ENCODE measurements around the gene RARRES2.
"Not testable (repeated sequence)": the region's sequence is repeated elsewhere in the genome, so short reads cannot be mapped to it uniquely, and the experiment has no call there.

RARRES2 gene

DNA sequence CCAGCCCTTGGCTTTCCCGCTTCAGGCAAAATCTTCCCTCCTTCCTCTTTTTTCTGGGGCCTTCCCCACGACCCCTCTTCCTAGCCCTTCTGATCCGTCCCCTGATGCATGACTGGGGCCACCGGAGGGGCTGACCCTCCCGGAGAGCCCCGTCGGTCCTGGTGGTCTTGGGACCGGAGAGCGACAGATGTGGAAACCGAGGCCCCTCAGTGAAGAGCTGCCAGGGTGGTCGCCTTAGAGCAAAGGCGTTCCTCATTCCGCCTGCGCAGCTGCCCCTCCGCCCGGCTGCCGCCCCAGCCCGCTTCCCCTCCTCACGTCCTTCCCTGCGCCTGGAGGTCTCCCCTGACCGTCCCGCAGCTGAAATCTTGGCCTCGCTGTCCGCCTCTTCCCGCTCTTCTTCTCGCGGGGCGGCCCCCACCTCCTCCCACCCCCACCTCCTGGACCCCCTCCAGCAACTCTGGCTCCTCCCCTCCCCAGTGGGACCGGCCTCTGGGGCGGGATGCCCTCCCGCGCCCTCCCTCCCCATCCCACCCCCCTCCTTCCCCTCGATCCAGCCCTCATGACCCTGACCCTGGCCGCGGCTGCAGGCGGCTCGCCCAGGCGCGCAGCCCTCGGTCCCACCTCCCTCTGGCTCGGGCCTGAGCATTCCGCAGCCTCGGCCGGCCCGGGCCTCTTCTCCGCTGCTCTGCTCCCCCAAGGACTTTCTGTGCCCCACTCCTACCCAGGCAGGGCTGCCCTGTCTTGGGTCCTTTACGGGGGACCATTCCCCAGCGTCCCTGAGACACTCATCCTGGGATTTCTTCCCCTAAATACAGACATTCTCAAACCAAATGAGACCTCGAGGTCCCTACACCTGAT is at the start of gene RARRES2:
Gene RARRES2, minus strand, starts transcription at position 367 of the 858 bp plus-strand sequence. CDS start 1,020 bp downstream, outside the sequence.
- H3K4me3 Mint-ChIP-seq: peak within 1 kb of the TSS; percentile 35 to 74
- DNase-seq: no peak
- ATAC-seq: no peak
- H3K4me1 Mint-ChIP-seq: peaks cover 33% of the 10 kb centered on the region
- peaks cover 53% of the 10 kb centered on the region for H3K27me3 Mint-ChIP-seq
- peak within 1 kb of the TSS in 1 of 2 donors; percentile 48 for H3K27ac Mint-ChIP-seq
- peaks cover 0 to 8% of the 10 kb centered on the region in 2 donors for H3K9me3 Mint-ChIP-seq

GRCh38 chr7:150390205-150390604 is 48.8 kb upstream of the RARRES2 start:
- Mint-ChIP-seq H3K27ac (peak overlapping the region in 1 of 2 donors; percentile 74), H3K9me3 (no peaks in the 10 kb centered on the region), H3K4me3 (no peak overlapping the region), H3K4me1 (peaks cover 8% of the 10 kb centered on the region), H3K27me3 (no peaks in the 10 kb centered on the region)
- DNase-seq: no peak
- no peak for ATAC-seq

DNA sequence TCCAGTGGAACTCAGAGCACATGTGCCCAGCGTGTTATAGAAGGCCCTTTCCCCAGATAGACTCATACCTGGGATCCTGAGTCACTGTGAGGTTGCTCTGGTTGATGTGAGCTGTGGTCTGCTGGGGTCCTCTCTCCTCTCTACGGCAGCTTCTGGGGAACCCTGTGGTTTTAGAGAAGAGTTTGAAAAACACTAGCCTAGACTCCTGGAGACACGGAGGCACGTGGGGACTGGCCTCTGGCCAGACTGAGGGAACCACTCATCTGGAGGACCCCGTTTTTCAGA is 48.0 kb upstream of the RARRES2 start:
- no peak overlapping the region for H3K27ac Mint-ChIP-seq
- H3K4me1 Mint-ChIP-seq: peaks cover 8% of the 10 kb centered on the region
- no peak overlapping the region for H3K4me3 Mint-ChIP-seq
- DNase-seq (no peak), ATAC-seq (peak; percentile 45)
- H3K27me3 Mint-ChIP-seq: no peaks in the 10 kb centered on the region
- H3K9me3 Mint-ChIP-seq: no peaks in the 10 kb centered on the region

- DNase-seq (no peak), ATAC-seq (peak; percentile 43)
- Mint-ChIP-seq H3K27ac (no peak overlapping the region), H3K27me3 (no peaks in the 10 kb centered on the region), H3K9me3 (no peaks in the 10 kb centered on the region), H3K4me1 (peaks cover 13% of the 10 kb centered on the region), H3K4me3 (no peak overlapping the region)
Measured at GRCh38 chr7:150388709-150389531, 47.5 kb upstream of the RARRES2 start.

- no peak overlapping the region for H3K27ac Mint-ChIP-seq
- no peaks in the 10 kb centered on the region for H3K9me3 Mint-ChIP-seq
- ATAC-seq (no peak), DNase-seq (no peak)
- no peaks in the 10 kb centered on the region for H3K27me3 Mint-ChIP-seq
- H3K4me3 Mint-ChIP-seq: no peak overlapping the region
- peaks cover 19% of the 10 kb centered on the region for H3K4me1 Mint-ChIP-seq
Measured at GRCh38 chr7:150388306-150388705, 46.9 kb upstream of the RARRES2 start.

DNA sequence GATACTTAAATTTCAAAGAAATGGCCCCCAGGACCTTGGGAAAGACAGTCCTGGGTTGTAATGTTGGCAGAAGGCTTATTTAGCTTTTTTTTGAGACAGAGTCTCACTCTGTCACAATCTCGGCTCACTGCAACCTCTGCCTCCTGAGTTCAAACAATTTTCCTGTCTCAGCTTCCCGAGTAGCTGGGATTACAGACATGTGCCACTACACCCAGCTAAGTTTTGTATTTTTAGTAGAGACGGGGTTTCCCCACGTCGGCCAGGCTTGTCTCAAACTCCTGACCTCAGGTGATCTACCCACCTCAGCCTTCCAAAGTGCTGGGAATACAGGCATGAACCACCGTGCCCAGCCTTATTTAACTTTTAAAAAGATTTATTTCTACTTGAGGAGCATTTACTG is 44.5 kb upstream of the RARRES2 start:
- H3K4me1 Mint-ChIP-seq: peaks cover 34% of the 10 kb centered on the region
- not testable (repeated sequence) for H3K9me3 Mint-ChIP-seq, DNase-seq, H3K27ac Mint-ChIP-seq, H3K4me3 Mint-ChIP-seq, ATAC-seq, H3K27me3 Mint-ChIP-seq

DNA sequence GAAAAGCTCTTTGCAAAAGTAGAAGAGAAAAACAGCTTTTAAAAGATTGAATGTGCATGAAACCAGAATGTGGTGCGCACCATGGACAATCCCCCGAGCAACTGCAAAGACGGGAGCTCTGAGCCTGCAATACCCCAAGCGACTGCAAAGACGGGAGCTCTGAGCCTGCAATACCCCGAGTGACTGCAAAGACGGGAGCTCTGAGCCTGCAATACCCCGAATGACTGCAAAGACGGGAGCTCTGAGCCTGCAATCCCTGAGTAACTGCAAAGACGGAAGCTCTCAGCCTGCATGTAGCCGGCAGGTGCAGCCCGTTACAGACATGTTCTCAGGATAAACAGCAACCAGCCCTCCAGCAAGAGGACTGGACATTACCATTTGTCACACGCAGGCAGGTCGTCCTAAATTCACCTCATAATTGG is 43.9 kb upstream of the RARRES2 start:
- ATAC-seq (no peak), DNase-seq (no peak)
- no peak overlapping the region for H3K4me3 Mint-ChIP-seq
- H3K27ac Mint-ChIP-seq: no peak overlapping the region
- peaks cover 39% of the 10 kb centered on the region for H3K4me1 Mint-ChIP-seq
- no peaks in the 10 kb centered on the region for H3K27me3 Mint-ChIP-seq
- H3K9me3 Mint-ChIP-seq: no peaks in the 10 kb centered on the region

DNA sequence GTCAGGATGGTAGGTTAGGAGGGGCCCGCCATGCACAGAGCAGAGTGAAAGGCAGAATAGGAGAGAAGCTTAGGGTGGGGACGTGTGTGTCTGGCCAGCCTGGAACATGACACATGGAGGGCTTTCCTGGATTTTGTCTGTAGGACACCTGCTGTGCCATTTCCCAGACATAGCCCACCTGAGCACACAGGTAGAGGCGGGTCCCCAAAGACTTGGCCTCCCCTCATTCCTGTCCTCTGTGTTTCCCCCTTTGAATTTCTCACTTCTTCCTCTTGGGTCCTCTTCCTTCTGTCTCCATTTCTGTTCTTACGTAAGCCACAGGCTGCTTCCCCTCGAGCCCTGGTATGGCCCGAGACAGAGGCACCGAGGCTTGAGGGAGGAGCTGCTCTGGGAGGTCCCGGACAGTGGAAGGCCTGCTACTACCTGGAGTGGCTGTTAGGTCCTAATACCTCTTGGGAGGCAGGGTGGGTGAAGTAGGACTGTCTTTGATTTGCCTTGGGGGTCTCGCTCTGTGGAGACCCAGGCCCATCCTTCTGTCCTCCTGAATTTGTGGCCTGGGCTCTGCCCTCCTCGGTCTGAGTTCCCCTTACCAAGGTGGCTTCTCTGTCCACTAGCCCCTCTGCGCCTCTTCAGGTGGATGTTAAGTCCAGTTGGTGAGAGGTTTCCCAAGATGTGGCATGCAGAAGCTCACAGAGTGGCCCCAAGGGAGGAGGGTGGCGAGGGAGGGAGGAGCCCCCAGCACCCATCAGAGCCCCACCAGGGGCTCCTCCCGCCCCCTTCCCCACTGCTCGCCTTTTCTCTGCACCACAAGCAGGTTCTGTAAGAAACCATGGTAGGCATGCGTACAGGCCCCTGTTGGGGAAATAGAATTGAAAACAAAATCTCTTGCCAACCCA is 43.2 kb upstream of the RARRES2 start:
- no peak for ATAC-seq
- Mint-ChIP-seq H3K4me3 (no peak overlapping the region), H3K27me3 (no peaks in the 10 kb centered on the region), H3K4me1 (peaks cover 45% of the 10 kb centered on the region), H3K9me3 (no peaks in the 10 kb centered on the region), H3K27ac (no peak overlapping the region)
- DNase-seq: no peak

GRCh38 chr7:150383710-150384397 is 42.4 kb upstream of the RARRES2 start:
- no peak overlapping the region for H3K4me3 Mint-ChIP-seq

DNA sequence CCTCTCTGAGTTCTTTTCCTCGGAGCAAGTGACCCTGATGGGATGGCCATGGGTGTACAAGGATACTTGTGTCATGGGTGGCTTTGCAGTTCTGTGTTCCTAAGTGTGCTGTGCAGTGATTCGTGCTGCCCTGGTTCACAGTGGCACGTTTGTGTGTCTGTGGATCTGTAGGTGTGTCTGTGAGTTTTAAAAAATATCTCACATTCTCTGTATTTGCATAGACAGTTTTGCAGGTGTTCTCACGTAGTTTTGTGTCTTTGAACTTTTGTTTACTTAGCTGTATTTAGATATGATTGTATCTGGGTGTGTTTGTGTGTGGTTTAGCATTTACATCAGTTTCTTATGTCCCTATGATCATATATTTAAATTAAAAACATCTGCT is 41.4 kb upstream of the RARRES2 start:
- DNase-seq: no peak
- Mint-ChIP-seq H3K9me3 (no peaks in the 10 kb centered on the region), H3K27ac (no peak overlapping the region), H3K27me3 (no peaks in the 10 kb centered on the region), H3K4me1 (peaks cover 50% of the 10 kb centered on the region), H3K4me3 (no peak overlapping the region)
- ATAC-seq: no peak

More at GRCh38 chr7:150383710-150384397, 42.4 kb upstream of the RARRES2 start:
- ATAC-seq (no peak), DNase-seq (no peak)
- peaks cover 44% of the 10 kb centered on the region for H3K4me1 Mint-ChIP-seq
- H3K9me3 Mint-ChIP-seq: no peaks in the 10 kb centered on the region
- no peaks in the 10 kb centered on the region for H3K27me3 Mint-ChIP-seq
- H3K27ac Mint-ChIP-seq: no peak overlapping the region

DNA sequence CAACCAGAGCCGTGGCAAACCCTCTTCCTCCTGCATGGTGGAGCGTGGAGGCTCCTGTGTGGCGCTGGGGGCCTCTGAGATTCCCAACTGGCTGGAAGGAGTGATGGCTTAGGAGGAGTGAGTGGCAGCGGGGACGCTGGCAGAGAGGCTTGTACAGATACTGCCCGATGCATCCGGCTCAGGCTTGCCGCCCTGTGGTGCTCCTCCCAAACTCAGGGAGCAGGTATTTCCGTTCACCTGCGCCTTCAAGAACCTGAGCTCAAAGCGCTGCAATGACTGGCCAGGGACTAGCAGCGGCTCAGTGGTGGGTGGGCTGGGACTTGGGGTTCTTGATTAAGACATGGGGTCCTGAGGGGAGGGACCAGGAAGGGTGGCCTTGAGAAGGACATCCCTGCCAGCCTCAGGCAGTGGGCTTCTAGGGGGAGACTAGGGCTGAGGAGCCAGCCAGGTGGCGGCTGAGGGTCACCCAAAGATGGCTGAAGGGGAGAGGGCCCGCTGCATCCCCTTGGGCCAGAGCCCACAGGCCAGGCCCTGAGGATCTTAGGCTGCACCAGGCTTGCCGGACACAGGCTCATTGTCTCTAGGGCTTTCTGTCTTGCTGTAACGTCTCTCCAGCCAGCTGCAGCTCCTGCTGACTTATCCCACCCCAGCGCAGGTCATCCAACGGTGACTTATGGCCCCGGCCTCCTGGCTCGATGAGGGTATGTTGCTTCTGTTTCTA is 40.9 kb upstream of the RARRES2 start:
- peaks cover 56% of the 10 kb centered on the region for H3K4me1 Mint-ChIP-seq
- H3K27ac Mint-ChIP-seq: no peak overlapping the region
- DNase-seq (no peak), ATAC-seq (no peak)
- no peak overlapping the region for H3K4me3 Mint-ChIP-seq
- H3K27me3 Mint-ChIP-seq: no peaks in the 10 kb centered on the region
- no peaks in the 10 kb centered on the region for H3K9me3 Mint-ChIP-seq

DNA sequence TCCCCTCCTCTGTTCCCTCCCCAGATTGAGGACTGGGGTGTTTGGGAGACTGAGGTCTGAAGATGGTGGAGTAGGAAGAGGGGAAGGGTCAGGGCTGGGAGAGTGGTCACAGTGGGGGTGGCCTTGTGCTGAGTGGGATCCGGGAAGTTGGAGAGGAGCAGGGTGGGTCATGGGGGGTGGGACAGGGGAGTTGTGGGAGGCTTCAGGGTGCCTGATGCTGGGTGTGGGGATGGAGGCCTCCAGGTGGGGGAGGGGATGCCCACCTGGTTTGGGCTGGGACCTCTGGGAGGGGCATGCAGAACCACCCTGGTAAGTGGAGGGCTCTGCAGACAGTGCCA is 40.3 kb upstream of the RARRES2 start:
- ATAC-seq (no peak), DNase-seq (no peak)
- H3K4me1 Mint-ChIP-seq: peaks cover 61% of the 10 kb centered on the region
- no peaks in the 10 kb centered on the region for H3K9me3 Mint-ChIP-seq
- no peaks in the 10 kb centered on the region for H3K27me3 Mint-ChIP-seq
- no peak overlapping the region for H3K27ac Mint-ChIP-seq
- H3K4me3 Mint-ChIP-seq: no peak overlapping the region

DNA sequence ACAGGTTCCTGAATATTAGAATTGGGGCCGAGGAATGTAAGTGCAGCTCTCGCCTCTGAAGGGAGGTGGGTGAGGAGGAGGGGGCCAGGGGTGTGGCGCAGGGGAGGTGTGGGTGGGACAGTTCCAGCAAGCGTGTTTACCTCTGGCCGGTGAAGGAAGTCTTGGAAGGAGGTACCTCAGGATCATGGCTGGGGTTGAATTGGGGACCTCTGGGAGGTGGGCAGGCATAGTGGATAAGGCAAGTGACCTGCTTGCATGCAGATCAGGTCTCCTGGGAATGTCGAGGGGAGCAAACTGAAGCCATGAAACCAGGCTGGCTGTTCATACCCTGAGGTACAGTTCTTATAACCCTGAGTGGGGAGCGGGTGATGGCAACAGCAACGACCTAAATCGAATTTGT is 39.7 kb upstream of the RARRES2 start:
- Mint-ChIP-seq H3K4me3 (no peak overlapping the region), H3K27me3 (no peaks in the 10 kb centered on the region), H3K9me3 (no peaks in the 10 kb centered on the region), H3K4me1 (peaks cover 63% of the 10 kb centered on the region), H3K27ac (no peak overlapping the region)
- DNase-seq: no peak
- ATAC-seq: no peak

GRCh38 chr7:150380463-150380862 is 39.0 kb upstream of the RARRES2 start:
- H3K4me1 Mint-ChIP-seq: peaks cover 70% of the 10 kb centered on the region
- no peaks in the 10 kb centered on the region for H3K9me3 Mint-ChIP-seq
- peak overlapping the region; percentile 88 to 93 for H3K4me3 Mint-ChIP-seq
- H3K27me3 Mint-ChIP-seq: no peaks in the 10 kb centered on the region
- no peak overlapping the region for H3K27ac Mint-ChIP-seq
- ATAC-seq: no peak
- no peak for DNase-seq
